BJ (cell line): ENCODE data around the gene TSPYL2. TPM values are rescaled to one million over a fixed set of nuclear protein-coding genes. Genes with fewer than 3 reads are reported as not detected.

Experiments
- CTCF ChIA-PET: fragments of 350-600 bp; formaldehyde crosslinking; extraction: SDS; loops from one replicate; lab custom pipeline; 2021; ENCODE audit warnings: antibody characterized with exemption, inconsistent platforms; lab: Yijun Ruan, JAX
- POLR2A ChIA-PET: fragments of 300-600 bp; sonication (Branson Sonifier 250); formaldehyde crosslinking; extraction: SDS; loops from one replicate; lab custom pipeline; 2021; ENCODE audit warnings: antibody characterized with exemption; lab: Charles Lee
- DNase-seq: peaks from one replicate; pipeline ENCODE4 v3.0.0-alpha.2; 2011; ENCODE audit warnings: low read depth
- H3K27me3 ChIP-seq: 2 replicates; pipeline ENCODE4 v1.6.0; 2011; ENCODE audit warnings: low read length; ENCODE audit not compliant: control insufficient read depth, insufficient read depth
- H3K36me3 ChIP-seq: 2 replicates; pipeline ENCODE4 v1.5.1; 2011; ENCODE audit warnings: low read length; ENCODE audit not compliant: control insufficient read depth, insufficient read depth
- H3K4me3 ChIP-seq: 2 replicates; pipeline ENCODE4 v1.5.1; 2011; ENCODE audit warnings: low read depth, mild to moderate bottlenecking, control low read depth, low read length
- polyA plus RNA-seq: library from polyadenylated mRNA; depleted of rRNA; stranded (reverse); fragments of >200 nt; gene quantifications from 2 replicates; pipeline ENCODE4 v1.2.3, GENCODE V29; 2011; rRNA removed
- small RNA-seq: library from RNA; depleted of rRNA; stranded (forward); fragments of <200 nt; gene quantifications from one replicate; pipeline ENCODE3, GENCODE V24; 2012; ENCODE audit warnings: low replicate concordance, low read depth; ENCODE audit not compliant: insufficient read length
- TF ChIP-seq, protein P1 (sequence below): IDR thresholded peaks from 2 replicates; pipeline ENCODE4 v1.5.1; 2011; ENCODE audit warnings: low read depth, mild to moderate bottlenecking, control low read depth, inconsistent platforms, low read length, moderate library complexity; ENCODE audit not compliant: insufficient read depth

Gene TSPYL2
- polyA plus RNA-seq, 1 experiment: 22.9 TPM

DNA sequence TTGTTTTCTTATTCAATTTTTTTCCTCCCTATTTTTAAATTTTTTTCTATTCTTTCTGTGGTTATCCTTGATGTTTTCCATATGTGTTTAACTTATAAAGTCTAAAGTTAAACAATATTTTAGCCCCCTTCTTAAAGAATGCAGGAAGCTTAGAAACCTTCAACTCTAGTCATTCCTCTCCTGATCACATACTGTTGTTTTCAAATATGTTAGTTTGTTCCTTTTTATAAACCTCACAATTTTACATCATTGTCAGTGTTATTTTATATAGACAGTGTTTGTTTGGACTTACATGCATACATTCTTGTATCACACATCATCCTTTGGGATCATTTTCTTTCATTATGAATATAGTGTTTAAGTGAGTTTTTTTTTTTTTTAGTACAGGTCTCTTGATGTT lies 43.3 kb downstream of the TSPYL2 start:
- Histone ChIP-seq H3K36me3 (no peaks in the 10 kb centered on the region), H3K27me3 (no peaks in the 10 kb centered on the region), H3K4me3 (no peak overlapping the region)
- ChIA-PET POLR2A (no interaction called here), CTCF (no interaction called here)
- TF ChIP-seq, protein P1, sequence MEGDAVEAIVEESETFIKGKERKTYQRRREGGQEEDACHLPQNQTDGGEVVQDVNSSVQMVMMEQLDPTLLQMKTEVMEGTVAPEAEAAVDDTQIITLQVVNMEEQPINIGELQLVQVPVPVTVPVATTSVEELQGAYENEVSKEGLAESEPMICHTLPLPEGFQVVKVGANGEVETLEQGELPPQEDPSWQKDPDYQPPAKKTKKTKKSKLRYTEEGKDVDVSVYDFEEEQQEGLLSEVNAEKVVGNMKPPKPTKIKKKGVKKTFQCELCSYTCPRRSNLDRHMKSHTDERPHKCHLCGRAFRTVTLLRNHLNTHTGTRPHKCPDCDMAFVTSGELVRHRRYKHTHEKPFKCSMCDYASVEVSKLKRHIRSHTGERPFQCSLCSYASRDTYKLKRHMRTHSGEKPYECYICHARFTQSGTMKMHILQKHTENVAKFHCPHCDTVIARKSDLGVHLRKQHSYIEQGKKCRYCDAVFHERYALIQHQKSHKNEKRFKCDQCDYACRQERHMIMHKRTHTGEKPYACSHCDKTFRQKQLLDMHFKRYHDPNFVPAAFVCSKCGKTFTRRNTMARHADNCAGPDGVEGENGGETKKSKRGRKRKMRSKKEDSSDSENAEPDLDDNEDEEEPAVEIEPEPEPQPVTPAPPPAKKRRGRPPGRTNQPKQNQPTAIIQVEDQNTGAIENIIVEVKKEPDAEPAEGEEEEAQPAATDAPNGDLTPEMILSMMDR: no peak
- DNase-seq: no peak

DNA sequence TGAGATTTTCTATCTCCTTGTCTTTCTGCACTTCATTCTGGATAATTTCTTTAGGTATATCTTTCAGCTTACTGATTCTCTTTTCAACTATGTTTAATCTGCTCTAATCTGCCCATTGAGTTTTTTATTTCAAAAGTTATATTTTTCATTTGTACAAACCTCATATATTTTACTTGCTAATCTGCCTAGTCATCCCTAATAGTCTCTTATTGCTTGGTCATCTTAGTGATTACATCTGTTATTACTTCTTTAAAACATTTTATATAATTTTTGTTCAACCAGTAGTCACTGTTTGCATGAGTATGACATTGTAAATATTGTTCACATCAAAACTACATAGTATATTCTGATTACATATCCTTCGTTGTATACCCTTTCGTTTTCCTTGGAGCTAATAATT lies 44.2 kb downstream of the TSPYL2 start:
- no peak overlapping the region for H3K4me3 ChIP-seq
- no peak for DNase-seq
- no peaks in the 10 kb centered on the region for H3K36me3 ChIP-seq
- POLR2A ChIA-PET: no interaction called here
- no peaks in the 10 kb centered on the region for H3K27me3 ChIP-seq
- TF ChIP-seq, protein P1: no peak
- CTCF ChIA-PET: no interaction called here

DNA sequence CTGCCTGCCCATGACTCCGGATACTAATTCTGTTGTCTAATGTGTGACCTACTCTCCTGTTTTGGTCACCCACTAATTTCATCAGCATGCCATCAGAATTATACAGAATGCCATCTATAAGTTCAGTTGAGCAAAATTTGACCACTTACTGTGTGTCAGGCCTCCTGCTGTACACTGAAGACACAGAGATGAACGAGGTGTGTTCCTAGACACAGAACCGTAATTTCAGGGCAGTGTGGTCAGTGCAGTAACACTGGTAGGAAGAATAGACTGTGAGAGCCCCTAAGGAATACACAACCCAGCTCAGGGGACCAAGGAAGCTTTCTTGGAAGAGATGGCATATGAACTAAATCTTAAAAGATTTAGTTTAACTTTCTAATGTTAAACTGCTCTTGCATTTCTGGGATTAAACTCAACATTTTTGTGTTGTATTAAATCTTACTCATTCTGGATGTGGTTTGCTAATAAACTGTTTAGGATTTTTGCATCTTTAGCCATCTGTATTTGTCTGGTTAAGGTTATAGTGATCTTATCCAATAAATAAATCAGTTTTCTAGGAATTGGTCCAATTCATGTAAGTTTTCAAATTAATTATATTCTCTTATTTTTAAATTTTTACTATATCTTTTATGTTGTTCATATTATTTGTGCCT lies 46.1 kb downstream of the TSPYL2 start:
- ChIA-PET POLR2A (interaction anchor here (0.7 kb wide), 1 partner anchor 145 kb away, joined by 3 read pairs; no protein-coding TSS in a partner anchor), CTCF (no interaction called here)
- Histone ChIP-seq H3K4me3 (no peak overlapping the region), H3K27me3 (no peaks in the 10 kb centered on the region), H3K36me3 (no peaks in the 10 kb centered on the region)
- DNase-seq: peak; percentile 31
- TF ChIP-seq, protein P1: no peak

DNA sequence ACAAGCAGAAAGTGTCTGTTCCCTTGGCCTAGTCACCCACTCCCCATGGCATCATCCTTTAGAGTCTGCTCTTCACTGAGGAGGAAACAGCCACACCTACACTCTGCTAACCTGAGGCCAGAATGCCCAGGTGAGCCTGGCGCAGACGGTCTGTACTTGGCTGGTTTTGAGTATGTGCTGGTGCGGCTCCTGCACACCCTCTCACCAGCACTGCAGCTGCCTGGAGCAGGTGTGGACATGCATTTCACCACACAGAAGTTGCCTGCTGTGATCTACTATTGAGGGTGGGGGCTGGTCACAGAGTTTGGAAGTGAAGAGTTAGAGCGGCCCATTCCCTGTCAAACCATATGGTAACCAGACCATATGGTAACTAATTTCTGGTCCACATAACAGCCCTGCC lies 51.2 kb downstream of the TSPYL2 start:
- H3K27me3 ChIP-seq: no peaks in the 10 kb centered on the region
- ChIA-PET CTCF (no interaction called here), POLR2A (no interaction called here)
- no peak overlapping the region for H3K4me3 ChIP-seq
- peaks cover 1% of the 10 kb centered on the region; the same call in 1 of the 2 replicates for H3K36me3 ChIP-seq
- TF ChIP-seq, protein P1: no peak
- no peak for DNase-seq

DNA sequence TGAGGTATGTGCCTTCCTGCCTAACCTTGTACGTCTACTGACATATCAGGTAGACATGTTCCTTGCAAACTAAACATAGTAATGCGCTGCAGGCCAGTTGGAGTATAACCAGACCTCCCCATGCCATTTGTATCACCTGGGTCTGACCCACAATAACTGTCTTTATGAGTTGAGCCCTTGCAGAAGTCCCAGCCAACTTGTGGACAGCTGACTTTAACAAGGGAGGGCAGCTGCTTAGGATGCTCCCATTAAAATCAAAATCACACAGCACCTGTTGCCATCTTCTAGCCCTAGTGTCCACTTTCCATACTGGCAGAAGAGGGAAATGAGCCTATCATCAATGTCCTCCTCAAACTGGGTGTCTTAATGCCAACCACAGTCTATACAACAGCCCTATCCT lies 53.4 kb downstream of the TSPYL2 start:
- DNase-seq: no peak
- H3K27me3 ChIP-seq: no peaks in the 10 kb centered on the region
- H3K36me3 ChIP-seq: peaks cover 1% of the 10 kb centered on the region; the same call in 1 of the 2 replicates
- TF ChIP-seq, protein P1: no peak
- H3K4me3 ChIP-seq: no peak overlapping the region
- CTCF ChIA-PET: no interaction called here
- POLR2A ChIA-PET: no interaction called here

Small RNAs within 50 kb of the gene (small RNA-seq; reads per million reads assigned to genes)
- not detected for gene AL591212.2

Other genes with a start within 250 kb of the TSPYL2 start
- gene XAGE3, start 214.3 kb upstream of the TSPYL2 start, polyA plus RNA-seq: not detected in 2 replicates
- 28.8 and 49.5 TPM in 2 replicates for gene FAM156B, start 185.0 kb upstream of the TSPYL2 start, polyA plus RNA-seq
- gene FAM156A, start 123.8 kb upstream of the TSPYL2 start, polyA plus RNA-seq: 27.6 and 33.3 TPM in 2 replicates
- gene GPR173, start 33.6 kb upstream of the TSPYL2 start, polyA plus RNA-seq: 1.7 and 2.7 TPM in 2 replicates
- 2.3 and 2.5 TPM in 2 replicates for gene KANTR, start 11.8 kb downstream of the TSPYL2 start, polyA plus RNA-seq
- gene KDM5C, start 142.8 kb downstream of the TSPYL2 start, polyA plus RNA-seq: 48.5 and 67.1 TPM in 2 replicates
- gene IQSEC2, start 199.2 kb downstream of the TSPYL2 start, polyA plus RNA-seq: 10.6 and 13.5 TPM in 2 replicates